Astrocyte of the spinal cord (primary cell): ENCODE results near the gene EVL.

ENCODE experiments used
- DNase-seq: peaks from one replicate; pipeline ENCODE4 v3.0.0; 2011; ENCODE audit warnings: low read depth, low spot score
- H3K4me3 ChIP-seq: 2 replicates; pipeline ENCODE4 v1.5.1; 2011; ENCODE audit warnings: low read depth, mild to moderate bottlenecking, low read length, moderate library complexity
- CTCF ChIP-seq: IDR thresholded peaks from 2 replicates; pipeline ENCODE4 v1.5.1; 2012; ENCODE audit warnings: low read depth, mild to moderate bottlenecking, low read length, inconsistent platforms
- in situ Hi-C: cut with HindIII; loops from 2 replicates; pipeline ENCODE4 v1.10.0; 2017; ENCODE audit warnings: low sequenced_read_pairs

EVL gene

GRCh38 chr14:100148837-100149731 lies 83.9 kb downstream of the EVL start:
- DNase-seq, result no peak
- in situ Hi-C loops, result no loop called here
- H3K4me3 ChIP-seq, result no peak overlapping the region

DNA sequence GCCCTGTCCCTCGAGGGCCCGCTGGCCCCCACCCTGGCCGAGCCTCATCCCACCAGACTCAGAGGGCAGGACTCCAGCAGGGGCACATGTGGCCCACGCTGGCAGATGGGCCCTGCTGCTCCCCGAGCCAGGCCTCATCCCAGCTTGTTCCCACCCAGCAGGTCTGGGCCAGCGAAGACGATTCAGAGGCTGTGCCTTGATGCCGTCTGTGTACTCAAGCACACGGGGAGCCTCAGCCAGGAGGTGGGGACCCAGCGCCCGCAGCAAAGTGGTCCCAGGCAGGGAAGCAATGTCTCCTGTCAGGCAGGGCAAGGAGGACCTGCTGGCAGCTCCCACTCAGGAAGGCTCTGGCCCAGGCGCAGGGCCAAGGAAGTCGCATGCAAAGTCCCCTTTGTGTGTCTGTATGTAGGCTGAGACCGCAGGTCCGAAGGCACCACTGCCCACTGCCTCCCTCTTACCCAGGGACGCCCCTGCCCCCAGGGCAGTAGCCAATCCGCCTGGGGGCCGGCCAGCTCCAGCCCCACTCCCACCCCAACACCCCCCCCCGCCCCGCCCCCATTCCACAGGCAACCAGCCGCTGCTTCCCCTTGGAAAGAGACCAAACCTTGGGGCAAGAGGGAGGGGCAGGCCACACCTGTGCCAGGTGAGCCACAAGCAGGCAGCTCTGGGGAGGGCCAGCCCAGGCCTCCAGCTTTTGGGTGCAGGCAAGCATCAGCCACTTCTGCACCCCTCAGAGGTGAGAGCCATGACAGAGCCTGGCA lies 84.8 kb downstream of the EVL start:
- no peak for TF ChIP-seq CTCF
- DNase-seq, result no peak
- no peak overlapping the region for H3K4me3 ChIP-seq
- in situ Hi-C loops, result no loop called here

More at GRCh38 chr14:100148837-100149731, 83.9 kb downstream of the EVL start:
- TF ChIP-seq CTCF, result no peak

GRCh38 chr14:100150932-100151587 lies 85.8 kb downstream of the EVL start:
- no peak for DNase-seq
- in situ Hi-C loops, result no loop called here
- H3K4me3 ChIP-seq, result no peak overlapping the region

GRCh38 chr14:100152091-100152490 lies 86.9 kb downstream of the EVL start:
- no peak for TF ChIP-seq CTCF
- in situ Hi-C loops, result no loop called here
- H3K4me3 ChIP-seq, result no peak overlapping the region
- DNase-seq, result no peak

More at GRCh38 chr14:100150932-100151587, 85.8 kb downstream of the EVL start:
- no peak for TF ChIP-seq CTCF

DNA sequence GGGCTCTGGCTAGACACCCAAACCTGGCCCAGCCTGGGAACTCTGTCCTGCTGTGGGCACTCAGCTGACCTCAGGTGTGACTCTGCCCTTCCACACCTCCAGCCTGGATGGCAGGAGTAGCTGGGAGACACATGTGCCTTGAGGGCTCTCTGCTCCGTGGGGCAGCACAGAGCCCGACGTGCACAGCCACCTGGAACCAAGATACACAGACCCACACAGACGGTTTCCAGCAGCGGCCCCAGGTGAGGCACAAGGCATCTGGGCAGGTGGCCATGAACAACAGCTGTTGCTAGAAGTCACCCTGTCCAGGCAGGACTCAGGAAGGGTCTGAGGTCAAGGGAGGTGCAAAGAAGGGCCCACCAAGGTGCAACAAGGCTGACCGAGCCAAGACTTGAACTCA lies 88.3 kb downstream of the EVL start:
- in situ Hi-C loops, result no loop called here
- H3K4me3 ChIP-seq, result no peak overlapping the region
- no peak for DNase-seq
- no peak for TF ChIP-seq CTCF

GRCh38 chr14:100155049-100155621 lies 89.9 kb downstream of the EVL start:
- TF ChIP-seq CTCF, result peak; percentile 62
- in situ Hi-C loops, result no loop called here
- no peak overlapping the region for H3K4me3 ChIP-seq
- DNase-seq, result no peak
